ENCODE results near the gene HCST.

DNA sequence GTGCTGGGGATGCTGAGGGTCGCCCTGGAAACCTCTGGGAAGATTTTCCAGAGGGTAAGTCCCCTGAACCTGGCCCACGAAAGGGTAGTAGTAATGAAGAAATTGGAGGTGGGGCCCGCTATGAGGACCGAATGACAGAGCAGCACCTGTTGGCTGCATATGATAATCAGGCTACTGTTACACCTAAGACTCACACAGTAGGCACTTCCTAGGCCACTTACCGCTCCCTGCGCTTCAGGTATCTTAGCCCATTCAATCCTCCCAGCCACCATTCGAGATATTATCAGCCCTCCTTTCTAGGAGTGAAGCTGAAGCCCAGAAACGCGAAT, 29.5 kb downstream of the HCST start:
- no peak for TF ChIP-seq POLR2AphosphoS5 (IDR thresholded peaks at IDR 0.05; ENCODE audit: low read depth)
- no peak for TF ChIP-seq GABPA (IDR thresholded peaks at IDR 0.05; ENCODE audit: low read depth)
- no peak for TF ChIP-seq CTCF (IDR thresholded peaks at IDR 0.05; ENCODE audit: insufficient read depth, low read length)

Data from HL-60 (cell line).